NB4 (cell line): ENCODE results near the gene DCLK1.

Source experiments
- POLR2A ChIP-seq: IDR thresholded peaks from 2 replicates; pipeline ENCODE4 v1.6.1; 2011; ENCODE audit warnings: mild to moderate bottlenecking; ENCODE audit not compliant: insufficient read length; ENCODE audit errors: extremely low read depth
- TF ChIP-seq, protein P1 (sequence below): IDR thresholded peaks from one replicate; pipeline ENCODE4 v1.5.1; 2012; ENCODE audit warnings: low read depth, low read length
- TF ChIP-seq, protein P2 (sequence below): IDR thresholded peaks from 2 replicates; pipeline ENCODE4 v1.6.1; 2011; ENCODE audit warnings: low read depth, low read length

DNA sequence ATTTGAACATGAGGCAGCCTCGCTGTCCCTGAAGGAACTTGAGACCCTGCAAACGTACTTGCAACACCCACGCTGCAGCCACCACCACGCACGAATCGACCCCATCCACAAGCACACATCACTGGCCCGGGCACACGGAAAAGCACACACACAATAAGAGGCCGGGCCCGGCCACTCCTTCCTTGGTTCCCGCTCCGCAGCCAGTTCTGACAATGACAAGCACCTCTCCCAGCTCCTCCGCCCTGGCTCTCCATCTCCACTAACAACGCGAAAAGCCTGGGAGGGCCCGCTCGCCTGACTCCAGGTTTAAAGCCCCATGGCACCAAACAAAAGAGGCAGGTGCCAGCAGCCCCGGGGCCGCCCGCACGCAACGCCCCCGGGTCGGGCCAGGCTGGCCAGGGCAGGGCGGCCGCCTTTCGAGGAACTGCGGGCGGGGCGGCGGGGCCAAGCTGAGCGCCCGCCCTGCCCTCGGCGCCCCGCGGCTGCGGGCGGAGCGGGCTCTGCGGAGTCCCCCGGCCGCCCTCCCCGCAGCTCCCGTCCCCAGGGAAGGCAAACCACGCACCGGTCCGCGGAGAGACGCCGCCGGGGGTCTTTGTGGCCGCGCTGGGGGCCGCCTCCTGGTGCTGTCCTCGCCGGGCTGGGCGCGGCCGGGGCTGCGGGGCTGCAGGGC, 495 bp downstream of the DCLK1 start:
- TF ChIP-seq, protein P1, sequence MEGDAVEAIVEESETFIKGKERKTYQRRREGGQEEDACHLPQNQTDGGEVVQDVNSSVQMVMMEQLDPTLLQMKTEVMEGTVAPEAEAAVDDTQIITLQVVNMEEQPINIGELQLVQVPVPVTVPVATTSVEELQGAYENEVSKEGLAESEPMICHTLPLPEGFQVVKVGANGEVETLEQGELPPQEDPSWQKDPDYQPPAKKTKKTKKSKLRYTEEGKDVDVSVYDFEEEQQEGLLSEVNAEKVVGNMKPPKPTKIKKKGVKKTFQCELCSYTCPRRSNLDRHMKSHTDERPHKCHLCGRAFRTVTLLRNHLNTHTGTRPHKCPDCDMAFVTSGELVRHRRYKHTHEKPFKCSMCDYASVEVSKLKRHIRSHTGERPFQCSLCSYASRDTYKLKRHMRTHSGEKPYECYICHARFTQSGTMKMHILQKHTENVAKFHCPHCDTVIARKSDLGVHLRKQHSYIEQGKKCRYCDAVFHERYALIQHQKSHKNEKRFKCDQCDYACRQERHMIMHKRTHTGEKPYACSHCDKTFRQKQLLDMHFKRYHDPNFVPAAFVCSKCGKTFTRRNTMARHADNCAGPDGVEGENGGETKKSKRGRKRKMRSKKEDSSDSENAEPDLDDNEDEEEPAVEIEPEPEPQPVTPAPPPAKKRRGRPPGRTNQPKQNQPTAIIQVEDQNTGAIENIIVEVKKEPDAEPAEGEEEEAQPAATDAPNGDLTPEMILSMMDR, result no peak
- TF ChIP-seq POLR2A, result no peak
- TF ChIP-seq, protein P2, sequence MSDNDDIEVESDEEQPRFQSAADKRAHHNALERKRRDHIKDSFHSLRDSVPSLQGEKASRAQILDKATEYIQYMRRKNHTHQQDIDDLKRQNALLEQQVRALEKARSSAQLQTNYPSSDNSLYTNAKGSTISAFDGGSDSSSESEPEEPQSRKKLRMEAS, result no peak
